Measurements from ENCODE around the gene AGRN.

Gene AGRN

GRCh38 chr1:997713-997992 lies 22.3 kb upstream of the AGRN start:
- H3K4me3 ChIP-seq (ENCODE audit: low read depth, low read length) = no peak overlapping the region
- in situ Hi-C loops (cut with HindIII; ENCODE audit: low sequenced_read_pairs) = no loop called here
- no peak for TF ChIP-seq CTCF (IDR thresholded peaks at IDR 0.05; ENCODE audit: low read depth, low read length, missing control alignments)
- DNase-seq (ENCODE audit: low read depth) = no peak

- peak overlapping the region; percentile 25 for H3K4me3 ChIP-seq (ENCODE audit: low read depth, low read length)
- in situ Hi-C loops (cut with HindIII; ENCODE audit: low sequenced_read_pairs) = no loop called here
- TF ChIP-seq CTCF (IDR thresholded peaks at IDR 0.05; ENCODE audit: low read depth, low read length, missing control alignments) = no peak
- no peak for DNase-seq (ENCODE audit: low read depth)
Measured at GRCh38 chr1:997993-998744, 21.8 kb upstream of the AGRN start.

- no peak for TF ChIP-seq CTCF (IDR thresholded peaks at IDR 0.05; ENCODE audit: low read depth, low read length, missing control alignments)
- no peak for DNase-seq (ENCODE audit: low read depth)
- in situ Hi-C loops (cut with HindIII; ENCODE audit: low sequenced_read_pairs) = no loop called here
- H3K4me3 ChIP-seq (ENCODE audit: low read depth, low read length) = peak overlapping the region; percentile 43
Measured at GRCh38 chr1:998745-998994, 21.2 kb upstream of the AGRN start.

- no peak for TF ChIP-seq CTCF (IDR thresholded peaks at IDR 0.05; ENCODE audit: low read depth, low read length, missing control alignments)
- in situ Hi-C loops (cut with HindIII; ENCODE audit: low sequenced_read_pairs) = no loop called here
- no peak for DNase-seq (ENCODE audit: low read depth)
- peak overlapping the region; percentile 43 for H3K4me3 ChIP-seq (ENCODE audit: low read depth, low read length)
Measured at GRCh38 chr1:998995-999724, 20.8 kb upstream of the AGRN start.

GRCh38 chr1:999725-1000356 lies 20.1 kb upstream of the AGRN start, which contains the start of gene HES4:
HES4 (minus strand) TSS chr1:1000097; CDS start chr1:999973, 124 bp downstream.
- no peak for TF ChIP-seq CTCF (IDR thresholded peaks at IDR 0.05; ENCODE audit: low read depth, low read length, missing control alignments)
- peak within 1 kb of the TSS; percentile 56 for H3K4me3 ChIP-seq (ENCODE audit: low read depth, low read length)
- in situ Hi-C loops (cut with HindIII; ENCODE audit: low sequenced_read_pairs) = no loop called here
- peak; percentile 77 for DNase-seq (ENCODE audit: low read depth)

- no peak for TF ChIP-seq CTCF (IDR thresholded peaks at IDR 0.05; ENCODE audit: low read depth, low read length, missing control alignments)
- DNase-seq (ENCODE audit: low read depth) = peak; percentile 60
- peak overlapping the region; percentile 56 for H3K4me3 ChIP-seq (ENCODE audit: low read depth, low read length)
- in situ Hi-C loops (cut with HindIII; ENCODE audit: low sequenced_read_pairs) = no loop called here
Measured at GRCh38 chr1:1000357-1001056, 19.4 kb upstream of the AGRN start.

Data from astrocyte of the cerebellum (primary cell).